ENCODE measurements around the gene ETV3. TPM values are rescaled to one million over a fixed set of nuclear protein-coding genes. Genes with fewer than 3 reads are reported as not detected.

Gene ETV3
- total RNA-seq, 1 donor: 101 TPM

- Histone ChIP-seq H3K4me3 (ENCODE audit: low read length) (no peak overlapping the region), H3K9me3 (ENCODE audit: low read depth, low read length) (no peaks in the 10 kb centered on the region), H3K27me3 (ENCODE audit: insufficient read depth, low read length) (no peaks in the 10 kb centered on the region), H3K4me1 (ENCODE audit: insufficient read depth, low read length) (peaks cover 35% of the 10 kb centered on the region)
Measured at GRCh38 chr1:157151506-157151905, 13.3 kb upstream of the ETV3 start.

GRCh38 chr1:157151073-157151472, 12.9 kb upstream of the ETV3 start:
- no peaks in the 10 kb centered on the region for H3K9me3 ChIP-seq (ENCODE audit: low read depth, low read length)

GRCh38 chr1:157150631-157151030, 12.4 kb upstream of the ETV3 start:
- Histone ChIP-seq H3K4me1 (ENCODE audit: insufficient read depth, low read length) (peaks cover 30% of the 10 kb centered on the region), H3K27me3 (ENCODE audit: insufficient read depth, low read length) (no peaks in the 10 kb centered on the region), H3K4me3 (ENCODE audit: low read length) (no peak overlapping the region), H3K9me3 (ENCODE audit: low read depth, low read length) (no peaks in the 10 kb centered on the region)

More at GRCh38 chr1:157151073-157151472, 12.9 kb upstream of the ETV3 start:
- Histone ChIP-seq H3K4me1 (ENCODE audit: insufficient read depth, low read length) (peaks cover 33% of the 10 kb centered on the region), H3K27me3 (ENCODE audit: insufficient read depth, low read length) (no peaks in the 10 kb centered on the region), H3K4me3 (ENCODE audit: low read length) (no peak overlapping the region)

- no peak overlapping the region for H3K4me3 ChIP-seq (ENCODE audit: low read length)
- H3K9me3 ChIP-seq (ENCODE audit: low read depth, low read length): no peaks in the 10 kb centered on the region
- H3K27me3 ChIP-seq (ENCODE audit: insufficient read depth, low read length): no peaks in the 10 kb centered on the region
- peaks cover 11% of the 10 kb centered on the region for H3K4me1 ChIP-seq (ENCODE audit: insufficient read depth, low read length)
Measured at GRCh38 chr1:157147906-157148700, 9.9 kb upstream of the ETV3 start.

- Histone ChIP-seq H3K27me3 (ENCODE audit: insufficient read depth, low read length) (no peaks in the 10 kb centered on the region), H3K4me1 (ENCODE audit: insufficient read depth, low read length) (peaks cover 11% of the 10 kb centered on the region), H3K4me3 (ENCODE audit: low read length) (no peak overlapping the region), H3K9me3 (ENCODE audit: low read depth, low read length) (no peaks in the 10 kb centered on the region)
Measured at GRCh38 chr1:157147037-157147436, 8.8 kb upstream of the ETV3 start.

- H3K27me3 ChIP-seq (ENCODE audit: insufficient read depth, low read length): no peaks in the 10 kb centered on the region
- no peaks in the 10 kb centered on the region for H3K9me3 ChIP-seq (ENCODE audit: low read depth, low read length)
- H3K4me3 ChIP-seq (ENCODE audit: low read length): no peak overlapping the region
- H3K4me1 ChIP-seq (ENCODE audit: insufficient read depth, low read length): peaks cover 11% of the 10 kb centered on the region
Measured at GRCh38 chr1:157146244-157146643, 8.0 kb upstream of the ETV3 start.

- no peaks in the 10 kb centered on the region for H3K9me3 ChIP-seq (ENCODE audit: low read depth, low read length)
- no peak overlapping the region for H3K4me3 ChIP-seq (ENCODE audit: low read length)
- H3K27me3 ChIP-seq (ENCODE audit: insufficient read depth, low read length): no peaks in the 10 kb centered on the region
- H3K4me1 ChIP-seq (ENCODE audit: insufficient read depth, low read length): peaks cover 11% of the 10 kb centered on the region
Measured at GRCh38 chr1:157145076-157145475, 6.9 kb upstream of the ETV3 start.

GRCh38 chr1:157144509-157144908, 6.3 kb upstream of the ETV3 start:
- H3K4me3 ChIP-seq (ENCODE audit: low read length): no peak overlapping the region
- no peaks in the 10 kb centered on the region for H3K27me3 ChIP-seq (ENCODE audit: insufficient read depth, low read length)
- peaks cover 11% of the 10 kb centered on the region for H3K4me1 ChIP-seq (ENCODE audit: insufficient read depth, low read length)
- no peaks in the 10 kb centered on the region for H3K9me3 ChIP-seq (ENCODE audit: low read depth, low read length)

- no peaks in the 10 kb centered on the region for H3K9me3 ChIP-seq (ENCODE audit: low read depth, low read length)
- H3K4me3 ChIP-seq (ENCODE audit: low read length): no peak overlapping the region
- no peaks in the 10 kb centered on the region for H3K27me3 ChIP-seq (ENCODE audit: insufficient read depth, low read length)
- H3K4me1 ChIP-seq (ENCODE audit: insufficient read depth, low read length): peaks cover 8% of the 10 kb centered on the region
Measured at GRCh38 chr1:157142765-157143423, 4.7 kb upstream of the ETV3 start.

GRCh38 chr1:157142201-157142600, 4.0 kb upstream of the ETV3 start:
- H3K9me3 ChIP-seq (ENCODE audit: low read depth, low read length): no peaks in the 10 kb centered on the region
- H3K4me1 ChIP-seq (ENCODE audit: insufficient read depth, low read length): peaks cover 11% of the 10 kb centered on the region
- H3K4me3 ChIP-seq (ENCODE audit: low read length): no peak overlapping the region
- H3K27me3 ChIP-seq (ENCODE audit: insufficient read depth, low read length): no peaks in the 10 kb centered on the region

- peaks cover 20% of the 10 kb centered on the region for H3K4me1 ChIP-seq (ENCODE audit: insufficient read depth, low read length)
- H3K9me3 ChIP-seq (ENCODE audit: low read depth, low read length): no peaks in the 10 kb centered on the region
- no peaks in the 10 kb centered on the region for H3K27me3 ChIP-seq (ENCODE audit: insufficient read depth, low read length)
- no peak overlapping the region for H3K4me3 ChIP-seq (ENCODE audit: low read length)
Measured at GRCh38 chr1:157141212-157141855, 3.1 kb upstream of the ETV3 start.

- H3K4me1 ChIP-seq (ENCODE audit: insufficient read depth, low read length): peaks cover 32% of the 10 kb centered on the region
- H3K27me3 ChIP-seq (ENCODE audit: insufficient read depth, low read length): no peaks in the 10 kb centered on the region
- H3K9me3 ChIP-seq (ENCODE audit: low read depth, low read length): no peaks in the 10 kb centered on the region
- no peak overlapping the region for H3K4me3 ChIP-seq (ENCODE audit: low read length)
Measured at GRCh38 chr1:157140063-157140588, 1.9 kb upstream of the ETV3 start.

GRCh38 chr1:157139052-157139715, 989 bp upstream of the ETV3 start:
- Histone ChIP-seq H3K9me3 (ENCODE audit: low read depth, low read length) (no peaks in the 10 kb centered on the region), H3K4me3 (ENCODE audit: low read length) (peak overlapping the region; percentile 63), H3K27me3 (ENCODE audit: insufficient read depth, low read length) (no peaks in the 10 kb centered on the region), H3K4me1 (ENCODE audit: insufficient read depth, low read length) (peaks cover 41% of the 10 kb centered on the region)

GRCh38 chr1:157137408-157138219, 581 bp downstream of the ETV3 start:
- Histone ChIP-seq H3K27me3 (ENCODE audit: insufficient read depth, low read length) (no peaks in the 10 kb centered on the region), H3K4me3 (ENCODE audit: low read length) (peak overlapping the region; percentile 63), H3K4me1 (ENCODE audit: insufficient read depth, low read length) (peaks cover 45% of the 10 kb centered on the region), H3K9me3 (ENCODE audit: low read depth, low read length) (no peaks in the 10 kb centered on the region)
